GM12891 (cell line): Measurements from ENCODE around the gene SHKBP1.

Experiments
- POLR2AphosphoS5 ChIP-seq: IDR thresholded peaks from 2 replicates; pipeline ENCODE4 v1.6.1; 2011; ENCODE audit warnings: low read depth, low read length, control low read depth
- SPI1 ChIP-seq: IDR thresholded peaks from 2 replicates; pipeline ENCODE4 v1.6.1; 2011; ENCODE audit warnings: low read depth, low read length, control low read depth

- no peak for TF ChIP-seq POLR2AphosphoS5
- no peak for TF ChIP-seq SPI1
These were observed 6.6 kb downstream of the SHKBP1 start for GRCh38 chr19:40583283-40583682.
